Measurements from ENCODE around the gene TNFAIP3.

DNA sequence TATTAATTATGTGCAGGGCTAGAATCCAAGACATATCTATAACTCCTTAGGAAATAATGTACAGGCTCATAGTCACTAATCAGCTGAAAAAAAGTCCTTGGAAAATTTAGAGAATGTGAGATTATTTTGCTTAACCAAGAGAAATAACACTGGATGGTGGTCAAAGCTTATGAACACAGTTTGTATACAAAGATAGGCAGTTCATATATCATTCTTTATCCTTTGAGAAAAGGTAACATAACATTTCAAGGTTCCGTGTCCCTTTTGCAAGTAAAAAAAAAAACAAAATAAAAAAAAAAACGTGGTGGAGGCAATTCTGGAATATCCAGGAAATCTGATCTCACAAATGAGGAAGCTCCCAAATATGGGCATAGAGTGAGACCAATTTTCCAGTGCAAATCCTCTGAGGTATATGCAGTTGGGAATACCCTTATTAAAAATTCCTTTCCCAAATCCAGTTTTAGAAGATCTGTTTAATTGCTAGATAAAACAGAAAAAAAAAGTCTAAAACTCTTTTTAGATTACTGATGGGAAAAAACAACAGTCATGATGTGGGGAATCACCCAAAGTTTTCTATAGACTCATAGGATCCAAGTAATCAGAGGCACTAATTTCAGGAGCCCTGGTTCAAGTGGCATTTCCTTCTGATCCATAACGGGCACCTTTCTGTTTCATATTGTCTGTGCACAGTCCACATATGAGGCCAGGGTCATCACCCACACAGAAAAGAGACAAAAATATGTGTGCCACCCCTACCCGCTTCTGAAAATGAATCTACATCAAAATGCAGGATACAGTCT, 17.7 kb upstream of the TNFAIP3 start:
- TF ChIP-seq CTCF (conservative IDR thresholded peaks at IDR 0.05 in 1 of 2, IDR thresholded peaks at IDR 0.05 in 1 of 2; ENCODE audit: low read depth in 1 of 2, low read length in 2 of 2): no peak
- TF ChIP-seq EZH2 (IDR thresholded peaks at IDR 0.05; ENCODE audit: low read length, missing control alignments): no peak
